GM23338 (cell line): ENCODE results near the gene BCL2. TPM values are rescaled to one million over a fixed set of nuclear protein-coding genes. Genes with fewer than 3 reads are reported as not detected.

Source experiments
- ATAC-seq: fragments of 200-7000 bp; cut with Tn5 transposase; 3 replicates; pipeline ENCODE4 v1.9.1; 2020
- DNase-seq: peaks from one replicate; pipeline ENCODE4 v3.0.0-alpha.2; 2015; ENCODE audit warnings: low spot score
- H2AFZ ChIP-seq: fragments of 200-600 bp; sonication (generic); 2 replicates; pipeline ENCODE4 v1.8.0; 2016; ENCODE audit warnings: antibody characterized with exemption, mild to moderate bottlenecking, moderate library complexity
- H3F3A ChIP-seq: fragments of 200-600 bp; sonication (generic); replicated peaks from 2 replicates; pipeline ENCODE4 v1.8.0; 2017; ENCODE audit warnings: antibody characterized with exemption, mixed run types, low read depth
- H3K27ac ChIP-seq: fragments of 200-600 bp; sonication (generic); 2 replicates; pipeline ENCODE4 v1.6.1; 2016; ENCODE audit warnings: low read depth
- H3K27me3 ChIP-seq: fragments of 200-600 bp; sonication (generic); 2 replicates; pipeline ENCODE4 v1.8.0; 2016; ENCODE audit warnings: mild to moderate bottlenecking, mixed run types, moderate library complexity; ENCODE audit not compliant: insufficient read depth
- H3K36me3 ChIP-seq: fragments of 200-600 bp; sonication (generic); 2 replicates; pipeline ENCODE4 v1.8.0; 2016; ENCODE audit warnings: mild to moderate bottlenecking; ENCODE audit not compliant: insufficient read depth
- H3K4me1 ChIP-seq: fragments of 200-600 bp; sonication (generic); 2 replicates; pipeline ENCODE4 v1.8.0; 2016; ENCODE audit warnings: mild to moderate bottlenecking, moderate library complexity; ENCODE audit not compliant: insufficient read depth
- H3K4me2 ChIP-seq: fragments of 200-600 bp; sonication (generic); 2 replicates; pipeline ENCODE4 v1.7.1; 2017; ENCODE audit warnings: mixed run types
- H3K4me3 ChIP-seq: fragments of 200-600 bp; sonication (generic); 2 replicates; pipeline ENCODE4 v1.6.1; 2016; ENCODE audit warnings: mixed run types
- H3K79me2 ChIP-seq: fragments of 200-600 bp; sonication (generic); replicated peaks from 2 replicates; pipeline ENCODE4 v1.8.0; 2017; ENCODE audit warnings: mild to moderate bottlenecking; ENCODE audit not compliant: insufficient read depth
- H3K9me2 ChIP-seq: fragments of 200-600 bp; sonication (generic); 2 replicates; pipeline ENCODE4 v1.8.0; 2017; ENCODE audit not compliant: insufficient read depth
- H4K20me1 ChIP-seq: fragments of 200-600 bp; sonication (generic); replicated peaks from 2 replicates; pipeline ENCODE4 v1.8.0; 2017; ENCODE audit warnings: mild to moderate bottlenecking; ENCODE audit not compliant: insufficient read depth
- H3K27ac Mint-ChIP-seq: 2 replicates; pipeline ENCODE4 v1.8.0; 2020; ENCODE audit warnings: inconsistent platforms, mild to moderate bottlenecking, moderate library complexity, mixed read lengths
- H3K27me3 Mint-ChIP-seq: 3 replicates; pipeline ENCODE4 v1.8.0; 2022; ENCODE audit warnings: low read depth, mild to moderate bottlenecking, moderate library complexity, mixed read lengths, inconsistent platforms; ENCODE audit not compliant: insufficient read depth, poor library complexity
- H3K36me3 Mint-ChIP-seq: 3 replicates; pipeline ENCODE4 v1.8.0; 2021; ENCODE audit warnings: low read depth, mild to moderate bottlenecking, inconsistent platforms, moderate library complexity, mixed read lengths
- H3K4me1 Mint-ChIP-seq: 3 replicates; pipeline ENCODE4 v1.8.0; 2020; ENCODE audit warnings: mild to moderate bottlenecking, inconsistent platforms, mixed read lengths
- H3K4me3 Mint-ChIP-seq: 3 replicates; pipeline ENCODE4 v1.8.0; 2021; ENCODE audit warnings: moderate library complexity, mild to moderate bottlenecking, inconsistent platforms, mixed read lengths
- H3K9me3 Mint-ChIP-seq: 3 replicates; pipeline ENCODE4 v1.8.0; 2020; ENCODE audit warnings: moderate library complexity, mild to moderate bottlenecking, inconsistent platforms, mixed read lengths
- CREB1 ChIP-seq: fragments of 250-450 bp; sonication (Bioruptor Pico); IDR thresholded peaks from 2 replicates; pipeline ENCODE4 v1.5.0; 2020; ENCODE audit warnings: low read depth, mild to moderate bottlenecking, moderate library complexity
- CTCF ChIP-seq, 2 experiments: fragments of 200-600 bp in 1 of 2; sonication (generic) in 1 of 2; conservative IDR thresholded peaks; 2 replicates each; pipeline versions ENCODE4 v1.5.1 to v1.6.1; 2016 to 2017; ENCODE audit warnings: antibody characterized with exemption in 2 of 2, low read depth in 2 of 2, mild to moderate bottlenecking in 2 of 2, moderate library complexity in 1 of 2
- ETS1 ChIP-seq: IDR thresholded peaks from 2 replicates; pipeline ENCODE4 v1.6.1; 2016; ENCODE audit warnings: antibody characterized with exemption
- EZH2 ChIP-seq: fragments of 200-600 bp; sonication (generic); IDR thresholded peaks from one replicate; pipeline ENCODE4 v1.8.0; 2017; ENCODE audit warnings: antibody characterized with exemption, mild to moderate bottlenecking, low read depth; ENCODE audit not compliant: unreplicated experiment
- EZH2phosphoT487 ChIP-seq: fragments of 200-600 bp; sonication (generic); IDR thresholded peaks from one replicate; pipeline ENCODE4 v1.8.1; 2018; ENCODE audit warnings: antibody characterized with exemption; ENCODE audit not compliant: unreplicated experiment
- JUNB ChIP-seq: IDR thresholded peaks from one replicate; pipeline ENCODE4 v1.6.1; 2016; ENCODE audit warnings: antibody characterized with exemption; ENCODE audit not compliant: unreplicated experiment
- NANOG ChIP-seq: IDR thresholded peaks from 2 replicates; pipeline ENCODE4 v1.6.1; 2016; ENCODE audit warnings: antibody characterized with exemption, borderline replicate concordance
- POLR2AphosphoS5 ChIP-seq: IDR thresholded peaks from 2 replicates; pipeline ENCODE4 v1.6.1; 2016; ENCODE audit warnings: antibody characterized with exemption, low read depth
- REST ChIP-seq: IDR thresholded peaks from one replicate; pipeline ENCODE4 v1.6.1; 2018; ENCODE audit warnings: antibody characterized with exemption; ENCODE audit not compliant: unreplicated experiment
- STAT1 ChIP-seq: IDR thresholded peaks from one replicate; pipeline ENCODE4 v1.6.1; 2016; ENCODE audit warnings: antibody characterized with exemption; ENCODE audit not compliant: unreplicated experiment
- ZNF114 ChIP-seq: fragments of 250-450 bp; sonication (Bioruptor Pico); IDR thresholded peaks from 2 replicates; pipeline ENCODE4 v1.5.0; 2020; ENCODE audit warnings: mild to moderate bottlenecking, moderate library complexity
- ZNF331 ChIP-seq: fragments of 250-450 bp; sonication (Bioruptor Pico); IDR thresholded peaks from 2 replicates; pipeline ENCODE4 v1.5.0; 2020; ENCODE audit warnings: low read depth, mild to moderate bottlenecking, moderate library complexity
- ZNF462 ChIP-seq: fragments of 250-450 bp; sonication (Bioruptor Pico); IDR thresholded peaks from 2 replicates; pipeline ENCODE4 v1.5.0; 2020; ENCODE audit warnings: mild to moderate bottlenecking, moderate library complexity
- polyA plus RNA-seq: library from polyadenylated mRNA; unstranded; fragments of >200 nt; fragmentation: Nextera tagmentation; extraction: Ambion mirVana; gene quantifications from 2 replicates; pipeline ENCODE4 v1.2.1, GENCODE V29; 2016
- total RNA-seq: library from RNA; depleted of rRNA; stranded (reverse); fragments of >200 nt; shearing (Covaris generic); gene quantifications from 2 replicates; pipeline ENCODE4 v1.2.3, GENCODE V29; 2014

The BCL2 gene
- total and polyA plus RNA-seq, 2 experiments from 2014 or later: 1.2 to 4.0 TPM

- H3K4me1 ChIP-seq: peaks cover 25% of the 10 kb centered on the region
- no peaks in the 10 kb centered on the region for H3F3A ChIP-seq
- H3K4me1 Mint-ChIP-seq: peaks cover 27% of the 10 kb centered on the region
- H3K4me3 Mint-ChIP-seq: no peak overlapping the region
- TF ChIP-seq NANOG (no peak), EZH2phosphoT487 (no peak), JUNB (no peak), ZNF114 (no peak), REST (no peak), ZNF331 (CRISPR knock-in tag) (no peak), ZNF462 (CRISPR knock-in tag) (no peak), EZH2 (no peak), STAT1 (no peak), CREB1 (no peak), ETS1 (no peak), CTCF (conservative IDR thresholded peaks at IDR 0.05; ENCODE audit: low read depth in 2 of 2) (no peak), POLR2AphosphoS5 (no peak)
- no peak overlapping the region for H3K4me2 ChIP-seq
- H3K27me3 Mint-ChIP-seq: peaks cover 2% of the 10 kb centered on the region
- no peak overlapping the region for H3K4me3 ChIP-seq
- H3K9me2 ChIP-seq: no peaks in the 10 kb centered on the region
- H4K20me1 ChIP-seq: no peaks in the 10 kb centered on the region
- H3K27me3 ChIP-seq: no peaks in the 10 kb centered on the region
- ATAC-seq (no peak), DNase-seq (no peak)
- no peak overlapping the region for H3K27ac ChIP-seq
- H3K36me3 ChIP-seq: no peaks in the 10 kb centered on the region
- H3K36me3 Mint-ChIP-seq: no peaks in the 10 kb centered on the region
- H3K79me2 ChIP-seq: no peaks in the 10 kb centered on the region
- H3K27ac Mint-ChIP-seq: no peak overlapping the region
- H3K9me3 Mint-ChIP-seq: no peaks in the 10 kb centered on the region
- H2AFZ ChIP-seq: peak overlapping the region; percentile 43; the same call in 1 of the 2 replicates
These were observed 83.2 kb downstream of the BCL2 start for GRCh38 chr18:63236406-63236805.
